HG03280 (cell line): Measurements from ENCODE around the gene KCTD11.
"Not testable (repeated sequence)": the region's sequence is repeated elsewhere in the genome, so short reads cannot be mapped to it uniquely, and the experiment has no call there.

ENCODE experiments used
- ATAC-seq: cut with Tn5 transposase; IDR thresholded peaks from one replicate; pipeline ENCODE4 v1.9.1; 2021; ENCODE audit warnings: mild to moderate bottlenecking, moderate library complexity; ENCODE audit not compliant: unreplicated experiment

Gene KCTD11

DNA sequence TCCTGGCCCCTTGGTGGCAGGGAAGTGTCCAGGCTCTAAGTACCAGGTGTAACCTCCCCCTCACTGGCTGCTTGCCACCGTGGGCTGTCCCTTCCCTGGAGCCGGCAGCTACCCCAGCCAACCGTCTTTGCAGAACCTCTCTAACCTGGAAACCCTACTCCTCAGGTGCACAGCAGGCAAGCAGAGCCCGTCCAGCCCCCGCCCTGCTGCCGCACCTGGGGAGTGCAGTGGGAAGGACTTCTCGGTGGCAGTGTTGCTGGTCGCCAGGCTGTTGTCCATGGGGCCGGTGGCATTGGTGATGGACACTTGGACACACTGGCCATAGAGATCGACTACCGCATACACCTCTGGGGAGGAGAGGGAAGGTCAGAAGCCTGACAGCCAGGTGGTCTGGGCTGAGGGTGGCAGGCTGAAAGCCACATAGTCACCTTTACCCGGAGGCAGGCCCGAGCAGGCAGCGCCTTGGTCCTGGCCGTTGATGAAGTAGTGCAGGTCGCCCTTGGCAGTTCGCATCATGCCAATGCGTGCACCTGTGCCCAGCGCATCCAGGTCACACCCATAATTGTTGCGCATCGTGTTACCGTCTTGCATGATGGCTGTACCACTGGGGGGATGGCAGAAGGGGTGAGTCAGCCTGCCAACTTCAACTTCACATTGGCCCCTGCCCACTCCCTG is 29.3 kb upstream of the KCTD11 start:
- ATAC-seq: no peak

DNA sequence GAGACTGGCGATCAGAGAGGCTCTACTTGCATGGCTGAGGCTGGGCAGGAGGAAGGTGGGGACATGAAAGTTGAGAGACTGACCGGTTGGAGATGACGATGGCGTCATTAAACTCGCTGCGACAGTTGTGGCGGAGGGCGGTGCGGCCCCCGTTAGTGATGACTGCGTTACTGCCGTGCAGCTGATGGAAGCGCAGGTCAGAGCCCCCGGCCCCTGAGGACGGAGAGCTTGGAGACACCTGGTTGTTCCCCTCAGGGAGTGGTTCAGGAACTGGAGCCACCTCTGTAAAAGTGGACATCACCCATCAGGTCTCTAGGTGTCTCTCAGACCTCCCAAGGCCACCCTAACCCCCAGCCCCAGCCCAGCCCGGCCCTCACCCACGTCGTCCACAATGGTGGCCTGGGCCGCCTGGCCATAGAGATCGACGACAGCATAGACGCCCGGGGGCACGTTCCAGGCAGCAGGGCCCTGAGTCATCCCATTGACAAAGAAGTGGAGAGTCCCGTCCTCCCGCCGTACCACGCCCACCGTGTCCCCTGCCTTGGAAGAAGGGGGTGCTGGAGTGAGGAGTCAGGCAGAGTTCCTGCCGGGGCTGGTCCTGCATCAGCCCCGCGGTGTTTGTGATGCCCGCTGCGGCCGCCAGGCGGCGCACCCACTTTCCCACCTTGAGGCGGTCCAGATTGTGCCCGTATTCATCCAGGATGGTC is 28.1 kb upstream of the KCTD11 start:
- no peak for ATAC-seq

DNA sequence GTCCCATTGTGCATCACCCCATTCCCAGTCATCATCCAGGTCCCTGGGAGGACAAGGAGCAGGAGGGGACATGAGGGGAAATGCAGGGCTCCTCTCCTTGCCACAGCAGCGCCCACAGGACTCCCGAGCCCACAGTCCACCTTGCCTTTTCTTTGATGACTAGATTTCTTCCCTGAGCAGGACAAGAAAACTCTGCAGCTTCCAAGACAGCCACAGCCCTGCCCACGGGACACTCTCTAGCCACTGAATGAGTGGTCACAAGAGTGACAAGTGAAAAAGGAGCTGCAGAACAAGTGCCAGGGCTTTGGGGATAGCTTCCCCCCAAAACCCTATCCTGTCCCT is 27.6 kb upstream of the KCTD11 start:
- ATAC-seq: no peak

DNA sequence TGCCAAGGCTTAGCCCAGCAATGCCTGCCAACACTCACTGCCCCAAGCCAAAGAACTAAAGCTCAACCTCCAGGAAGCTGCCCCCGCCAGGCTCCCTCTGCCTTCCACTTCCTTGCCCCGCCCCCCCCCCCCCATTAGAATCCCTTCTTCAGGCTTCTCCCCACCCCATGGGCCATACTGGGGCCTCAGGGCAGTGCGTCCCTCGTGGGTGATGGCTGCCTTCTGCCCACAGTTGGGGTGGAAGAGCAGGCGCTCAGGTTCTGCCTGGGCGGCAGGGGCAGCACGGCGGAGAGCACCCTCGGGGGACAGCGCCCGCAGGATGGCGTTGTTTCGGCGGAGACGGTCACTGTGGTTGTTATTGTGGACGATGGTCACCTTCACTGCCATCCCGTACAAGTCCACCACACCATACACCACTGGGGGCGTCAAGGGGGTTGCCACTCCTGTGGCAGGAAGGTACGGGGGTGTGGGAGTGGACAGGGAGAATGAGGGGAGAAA is 26.9 kb upstream of the KCTD11 start:
- ATAC-seq: no peak

DNA sequence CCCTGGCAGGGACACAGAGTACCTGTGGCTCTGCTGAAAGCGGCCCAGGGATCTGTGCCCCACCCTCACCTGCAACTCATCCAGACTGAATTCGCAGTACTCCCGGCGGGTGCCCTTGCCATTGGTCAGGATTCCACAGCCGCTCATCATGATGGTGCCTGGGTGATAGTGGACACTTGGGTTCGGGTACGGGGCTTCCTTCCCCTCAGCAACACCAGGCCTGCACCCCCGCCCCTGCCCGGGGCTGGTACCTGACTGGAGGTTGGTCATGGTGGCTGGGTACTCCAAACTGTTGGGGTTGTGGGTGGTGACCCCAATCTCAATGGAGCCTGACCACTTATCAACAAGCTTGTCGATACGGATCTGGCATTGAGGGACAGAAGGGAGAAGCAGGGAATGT is 25.8 kb upstream of the KCTD11 start:
- ATAC-seq: no peak

DNA sequence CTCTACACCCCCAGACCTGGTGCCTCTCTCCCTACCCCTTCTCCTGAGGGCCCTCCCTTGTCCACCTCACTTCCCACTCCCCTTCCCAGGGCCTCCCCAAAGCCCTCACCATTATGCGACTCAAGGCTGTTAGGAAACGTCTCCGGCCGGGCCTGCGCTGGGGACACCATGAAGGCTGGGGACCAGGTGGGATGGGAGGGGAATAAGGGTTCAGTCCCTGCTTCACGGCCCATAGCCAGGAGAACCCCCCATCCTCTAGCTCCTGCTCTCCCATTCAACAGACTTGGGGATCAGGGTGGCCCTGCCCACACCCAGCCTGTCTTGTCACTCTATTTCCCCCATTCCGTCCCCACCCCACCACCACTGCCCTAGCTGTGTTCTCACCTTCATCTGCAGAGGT is 24.9 kb upstream of the KCTD11 start:
- ATAC-seq: no peak

DNA sequence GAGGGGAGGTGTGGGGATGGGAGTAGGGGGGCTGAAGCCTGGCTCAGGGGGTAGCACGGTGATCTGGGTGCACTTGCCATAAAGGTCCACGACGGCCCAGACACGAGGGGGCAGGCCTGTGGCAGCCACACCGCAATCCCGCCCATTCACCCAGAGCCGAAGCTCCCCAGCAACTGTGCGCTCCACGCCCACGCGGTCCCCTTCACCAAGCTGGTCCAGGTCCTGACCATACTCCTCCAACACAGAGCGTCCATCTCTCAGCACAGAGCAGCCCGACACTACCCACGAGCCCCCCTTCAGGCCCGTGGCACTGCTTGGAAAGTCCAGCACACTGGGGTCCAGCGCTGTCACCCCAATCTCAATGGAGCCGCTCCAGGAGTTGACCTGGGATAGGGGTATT is 24.5 kb upstream of the KCTD11 start:
- ATAC-seq: no peak

DNA sequence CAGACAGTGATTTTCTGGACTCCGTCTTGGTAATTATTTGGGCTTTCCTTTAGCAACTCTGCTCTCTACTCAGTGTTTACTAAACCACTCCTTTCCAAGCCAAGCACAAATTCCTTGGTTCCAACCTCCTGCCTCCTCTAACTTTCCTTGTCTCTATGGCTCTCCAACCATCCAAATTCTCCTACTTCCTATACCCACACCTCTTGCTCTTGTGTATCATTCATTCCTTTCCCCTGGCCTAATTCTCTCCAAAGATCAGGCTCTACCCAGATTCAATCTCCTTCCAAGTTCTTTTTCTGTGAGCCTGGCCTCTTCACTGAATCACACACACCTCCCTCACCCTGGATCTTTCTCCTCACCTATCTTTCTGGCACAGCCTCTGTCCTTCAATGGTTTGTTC is 24.0 kb upstream of the KCTD11 start:
- ATAC-seq: no peak

DNA sequence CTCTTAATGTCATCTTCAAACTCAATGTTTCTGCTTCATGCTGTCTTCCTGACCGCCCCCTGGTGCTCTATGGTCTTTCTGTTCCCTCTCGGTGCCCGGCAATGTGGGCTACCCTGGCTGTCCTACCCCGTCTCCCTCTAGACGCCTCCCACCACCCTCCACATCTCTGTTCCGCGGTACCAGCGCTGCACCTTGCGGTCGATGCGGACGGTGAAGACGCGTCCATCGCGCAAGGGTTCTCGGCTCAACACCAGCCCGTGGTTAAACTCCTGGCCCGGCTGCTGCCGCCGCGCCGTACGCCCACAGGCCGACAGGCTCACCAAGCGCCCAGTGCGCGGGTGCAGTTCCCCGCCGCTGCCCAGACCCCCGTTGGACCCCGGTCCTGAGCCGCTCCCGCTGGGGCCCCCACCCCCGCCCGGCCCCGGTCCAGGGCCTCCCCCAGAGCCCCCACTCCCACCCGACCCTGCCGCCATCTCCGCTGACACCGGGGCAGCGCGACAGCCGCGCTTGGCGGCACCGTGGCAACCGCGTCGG is 23.1 kb upstream of the KCTD11 start, which contains the start of gene NEURL4:
Gene NEURL4, minus strand, starts transcription at position 496 of the 534 bp plus-strand sequence. Its CDS starts 23 bp downstream, at position 473.
- ATAC-seq: peak; percentile 4

DNA sequence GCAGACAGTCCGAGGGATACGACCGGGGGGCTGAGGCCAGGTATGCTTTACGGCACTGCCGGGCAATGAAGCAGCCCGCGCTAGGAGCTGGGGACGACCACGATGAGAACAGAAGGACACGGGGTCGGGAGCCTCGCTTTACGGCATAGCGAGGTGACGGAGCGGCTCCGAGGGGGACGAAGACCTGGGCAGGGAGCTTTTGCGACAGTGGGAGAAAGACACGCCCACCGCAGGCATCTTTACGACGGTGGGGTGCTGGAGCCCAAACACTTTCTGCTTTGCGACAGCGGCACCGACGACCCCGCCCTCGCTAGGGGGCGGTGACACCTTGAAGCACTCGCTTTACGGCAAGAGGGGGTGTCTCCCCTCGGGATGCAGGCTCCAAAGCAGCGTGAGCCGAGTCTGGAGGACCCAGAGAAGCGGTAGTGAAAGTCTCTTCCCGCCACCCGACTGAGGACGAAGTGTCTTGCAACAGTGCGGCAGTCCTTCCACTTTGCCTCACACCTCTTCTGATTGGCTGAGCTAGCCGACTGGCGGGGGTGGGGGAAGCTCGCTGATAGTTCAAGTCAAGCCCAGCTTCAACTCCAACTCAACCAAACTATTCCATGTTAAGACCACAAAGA is 22.5 kb upstream of the KCTD11 start:
- peak; percentile 68 for ATAC-seq

DNA sequence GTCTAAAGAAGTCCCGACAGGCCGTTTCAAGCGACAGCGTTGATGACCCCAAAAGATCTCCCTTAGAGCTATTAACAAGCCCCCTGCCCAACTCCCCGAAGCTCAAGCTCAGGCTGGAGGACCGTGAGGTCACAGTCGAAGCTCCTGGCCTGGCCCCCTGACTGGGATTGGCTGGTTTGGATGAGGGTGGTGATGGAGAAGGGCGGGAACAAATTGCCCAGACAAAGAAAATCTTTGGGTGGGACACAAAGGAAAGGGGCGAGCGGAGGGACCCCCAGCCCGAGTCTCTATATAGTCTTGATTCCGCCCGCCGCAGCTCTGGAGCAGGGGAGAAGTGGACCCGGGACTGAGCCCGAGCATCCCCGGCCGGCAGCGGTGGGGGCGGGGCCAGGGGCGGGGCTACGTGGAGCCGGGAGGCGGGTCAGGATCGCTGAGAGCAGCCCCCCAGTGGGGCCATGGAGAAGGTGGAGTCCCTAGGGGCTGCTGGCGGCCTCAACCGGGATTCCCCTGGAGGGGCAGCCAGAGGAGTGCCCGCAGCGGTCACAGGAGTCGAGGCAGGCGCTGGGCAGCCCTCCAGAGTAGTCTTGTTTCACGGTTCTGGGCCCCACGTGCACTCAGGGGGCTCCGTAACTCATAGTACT is 21.8 kb upstream of the KCTD11 start:
- peak; percentile 41 for ATAC-seq

DNA sequence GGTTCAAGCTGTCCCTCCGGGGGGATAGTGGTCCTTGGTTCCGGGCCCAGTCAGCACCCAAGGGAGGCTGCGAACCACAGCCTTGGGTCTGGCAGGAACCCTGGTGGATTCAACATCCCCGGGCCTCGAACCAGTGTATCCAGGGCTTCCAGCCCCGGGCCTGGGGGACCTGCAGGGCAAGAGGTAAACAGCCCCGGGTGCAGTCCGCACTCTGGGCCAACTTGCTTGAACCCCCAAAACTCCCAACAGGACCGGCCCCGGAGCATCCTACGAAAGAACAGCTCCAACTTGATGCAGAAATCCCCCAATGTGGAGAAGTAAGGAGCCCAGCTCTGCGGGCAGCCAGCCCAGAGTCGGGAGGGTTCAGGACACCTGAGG is 21.3 kb upstream of the KCTD11 start:
- no peak for ATAC-seq

DNA sequence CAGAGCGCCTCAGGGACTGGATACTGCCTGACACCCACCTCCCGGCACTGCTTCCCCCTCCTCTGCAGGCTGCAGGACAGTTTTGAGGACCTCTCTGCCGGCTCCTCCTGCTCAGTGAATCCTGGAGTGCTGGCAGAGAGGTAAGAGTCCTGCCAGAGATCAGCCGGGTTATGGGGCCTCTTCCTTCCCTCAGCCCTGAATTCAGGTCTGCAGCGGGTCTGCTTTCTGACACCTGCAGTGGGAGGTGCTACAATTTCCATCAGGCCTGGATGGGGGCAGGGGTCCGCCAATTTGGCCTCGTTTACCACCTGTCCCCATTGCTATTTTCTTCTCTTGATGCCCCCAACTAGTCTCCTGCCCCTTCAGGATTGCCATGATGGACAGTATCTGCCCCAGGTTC is 19.9 kb upstream of the KCTD11 start:
- no peak for ATAC-seq

DNA sequence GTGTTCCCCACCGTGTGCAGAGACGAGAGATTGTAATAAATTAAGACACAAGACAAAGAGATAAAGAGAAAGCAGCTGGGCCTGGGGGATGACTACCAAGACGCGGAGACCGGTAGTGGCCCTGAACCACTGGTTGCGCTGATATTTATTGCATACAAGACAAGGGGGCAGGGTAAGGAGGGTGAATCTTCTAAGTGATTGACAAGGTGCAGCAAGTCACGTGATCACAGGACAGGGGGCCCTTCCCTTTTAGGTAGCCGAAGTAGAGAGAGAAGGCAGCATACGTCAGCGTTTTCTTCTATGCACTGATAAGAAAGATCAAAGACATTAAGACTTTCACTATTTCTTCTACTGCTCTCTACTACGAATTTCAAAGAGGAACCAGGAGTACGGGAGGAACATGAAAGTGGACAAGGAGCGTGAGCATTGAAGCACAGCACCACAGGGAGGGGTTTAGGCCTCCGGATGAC is 19.3 kb upstream of the KCTD11 start:
- not testable (repeated sequence) for ATAC-seq

DNA sequence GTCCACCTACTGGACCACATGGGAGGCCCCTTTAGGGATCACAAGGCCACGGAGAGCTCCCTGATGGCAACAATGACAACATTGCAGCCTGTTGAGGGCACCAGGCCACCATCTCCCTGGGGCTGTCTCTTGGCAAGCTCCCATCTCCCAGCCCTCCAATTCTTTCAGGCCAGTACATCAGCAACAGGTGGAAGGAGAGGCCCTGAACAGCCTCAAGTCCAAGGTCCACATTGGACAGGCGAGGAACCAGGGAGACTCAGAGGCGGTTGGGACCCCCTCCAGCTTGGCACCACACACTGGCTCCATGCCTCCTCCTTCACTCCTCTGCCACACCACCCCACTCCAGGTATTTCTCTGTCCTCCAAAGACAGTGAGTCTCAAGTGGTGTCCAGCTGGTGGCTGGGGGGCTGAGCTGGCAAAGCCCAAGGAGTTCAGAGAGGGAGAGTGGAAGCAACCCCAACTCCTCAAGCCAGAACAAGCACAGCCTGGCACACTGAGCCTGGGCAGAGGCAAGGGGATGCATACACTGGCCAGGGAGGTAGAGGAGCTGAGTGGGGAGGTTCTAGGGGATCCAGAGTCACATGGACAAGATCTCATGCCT is 16.9 kb upstream of the KCTD11 start:
- no peak for ATAC-seq

DNA sequence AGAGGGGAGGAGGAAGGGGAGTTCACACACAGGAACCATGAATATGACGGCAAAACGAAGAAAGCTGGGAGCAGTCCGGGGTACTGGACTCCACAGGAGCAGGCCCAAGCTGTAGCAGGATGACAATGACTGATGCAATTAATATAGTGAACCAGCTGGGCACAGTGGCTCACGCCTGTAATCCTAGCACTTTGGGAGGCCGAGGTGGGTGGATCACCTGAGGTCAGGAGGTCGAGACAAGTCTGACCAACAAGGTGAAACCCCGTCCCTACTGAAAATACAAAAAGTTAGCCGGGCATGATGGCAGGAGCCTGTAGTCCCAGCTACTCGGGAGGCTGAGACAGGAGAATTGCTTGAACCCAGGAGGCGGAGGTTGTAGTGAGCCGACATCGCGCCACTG is 16.2 kb upstream of the KCTD11 start:
- not testable (repeated sequence) for ATAC-seq

DNA sequence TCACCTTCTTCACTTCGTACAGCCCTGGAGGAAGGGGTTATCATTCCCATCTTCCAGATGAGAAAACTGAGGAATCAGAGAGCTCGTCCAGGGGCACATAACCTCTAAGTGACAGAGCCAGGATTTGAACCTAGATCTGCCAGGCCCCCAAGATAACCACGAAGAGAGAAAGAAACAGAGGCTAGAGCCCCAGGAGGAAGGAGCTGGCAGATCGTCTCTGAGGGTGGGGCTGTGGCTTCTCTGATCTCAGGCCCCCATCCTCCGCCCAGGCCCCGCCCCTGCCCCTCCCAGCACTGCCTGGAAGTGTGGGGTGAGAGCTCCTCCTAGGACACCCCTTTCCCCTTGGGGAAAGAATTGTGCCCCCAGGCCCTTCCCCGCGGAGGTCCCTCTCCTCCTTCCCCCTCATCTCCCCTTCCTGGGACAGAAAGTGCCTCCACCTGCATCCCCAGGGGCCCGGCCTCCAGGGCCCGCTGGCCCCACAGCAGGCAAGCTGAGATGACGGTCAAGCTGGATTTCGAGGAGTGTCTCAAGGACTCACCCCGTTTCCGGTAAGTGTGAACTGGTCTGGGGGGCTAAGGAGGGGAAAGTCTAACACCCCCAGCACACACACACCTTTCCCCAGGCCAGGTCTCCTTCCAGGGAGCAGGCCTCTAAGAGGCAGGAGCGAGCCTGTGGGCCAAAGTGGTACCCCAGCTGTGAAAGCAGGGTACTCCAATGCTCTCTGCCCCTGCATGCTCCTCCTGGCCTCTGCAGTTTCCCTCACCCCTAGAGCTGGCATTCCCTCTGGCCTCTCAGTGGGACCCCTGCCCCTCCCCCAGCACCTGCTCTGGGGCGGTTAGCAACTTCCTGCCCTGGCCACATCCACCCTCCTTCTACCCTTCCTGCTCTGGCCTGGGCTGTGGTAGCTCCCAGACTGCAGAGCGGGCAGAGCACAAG is 15.5 kb upstream of the KCTD11 start, which contains the start of gene ACAP1:
Gene ACAP1, plus strand, starts transcription at position 290 of the 936 bp plus-strand sequence. Its CDS starts 206 bp downstream, at position 496.
- peak; percentile 68 for ATAC-seq

DNA sequence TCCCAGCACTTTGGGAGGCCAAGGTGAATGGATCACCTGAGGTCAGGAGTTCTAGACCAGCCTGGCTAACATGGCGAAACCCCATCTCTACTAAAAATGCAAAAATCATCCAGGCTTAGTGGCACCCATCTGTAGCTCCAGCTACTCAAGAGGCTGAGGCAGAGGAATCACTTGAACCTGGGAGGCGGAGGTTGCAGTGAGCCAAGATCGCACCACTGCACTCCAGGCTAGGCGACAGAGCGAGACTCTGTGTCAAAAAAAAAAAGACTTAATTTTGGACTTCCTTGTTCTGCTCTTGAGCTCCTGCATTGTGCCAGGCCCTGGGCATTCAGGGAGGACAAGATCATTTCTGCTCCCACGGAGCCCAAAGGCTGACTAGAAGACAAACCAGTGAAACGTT is 14.4 kb upstream of the KCTD11 start:
- ATAC-seq: not testable (repeated sequence)

DNA sequence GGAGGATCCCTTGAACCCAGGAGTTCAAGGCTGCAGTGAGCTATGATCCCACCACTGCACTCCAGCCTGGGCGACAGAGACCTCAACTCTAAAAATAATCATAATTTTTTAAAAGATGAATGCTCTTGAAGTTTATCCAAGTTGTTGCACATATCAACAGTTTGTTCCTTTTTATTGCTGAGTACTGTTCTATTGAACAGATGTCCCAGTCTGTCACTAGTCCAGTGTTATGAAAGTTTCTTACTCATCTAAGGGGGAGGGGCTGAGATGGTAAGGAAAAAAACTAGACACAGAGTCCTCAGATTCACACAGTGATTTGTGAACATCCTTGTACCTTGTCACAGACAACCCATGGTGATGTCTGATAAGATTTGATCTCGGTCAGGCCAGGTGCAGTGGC is 11.8 kb upstream of the KCTD11 start:
- no peak for ATAC-seq

DNA sequence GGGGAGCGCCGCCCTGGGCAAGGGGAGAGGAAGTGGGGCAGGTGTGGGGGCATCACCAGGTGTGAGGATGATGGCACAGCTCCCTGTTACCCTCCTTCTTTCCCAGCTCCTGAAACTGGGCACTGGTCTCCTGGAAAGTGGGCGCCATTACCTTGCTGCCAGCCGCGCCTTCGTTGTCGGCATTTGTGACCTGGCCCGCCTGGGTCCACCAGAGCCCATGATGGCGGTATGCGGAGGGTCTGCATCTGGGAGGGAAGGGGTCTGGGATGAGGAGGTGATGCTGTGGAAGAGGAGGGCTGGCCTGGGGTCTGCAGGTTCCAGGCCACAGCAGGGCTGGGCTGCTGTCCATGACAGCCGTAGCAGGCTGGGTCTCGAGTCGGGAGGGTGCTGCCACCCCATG is 10.1 kb upstream of the KCTD11 start:
- ATAC-seq: no peak
